Measurements from ENCODE around the gene TENM3. TPM values are rescaled to one million over a fixed set of nuclear protein-coding genes. Genes with fewer than 3 reads are reported as not detected.
A peak's percentile ranks its signal among the peaks of the same experiment; 100 is the strongest.

TENM3 gene
- total and polyA plus RNA-seq, 2 experiments from 2014 or later: 16.1 to 70.9 TPM

GRCh38 chr4:182470215-182470614 is 227.0 kb downstream of the TENM3 start:
- no peaks in the 10 kb centered on the region for H3K4me1 ChIP-seq (ENCODE audit: insufficient read depth)
- DNase-seq (ENCODE audit: low spot score): no peak
- H2AFZ ChIP-seq: no peak overlapping the region
- H4K20me1 ChIP-seq (ENCODE audit: insufficient read depth, poor library complexity, severe bottlenecking): no peaks in the 10 kb centered on the region
- no peaks in the 10 kb centered on the region for H3K36me3 ChIP-seq (replicated peaks; ENCODE audit: insufficient read depth, low read depth)
- H3K9me2 ChIP-seq (replicated peaks; ENCODE audit: insufficient read depth): no peaks in the 10 kb centered on the region
- peak overlapping the region; percentile 64 for H3K4me2 ChIP-seq
- peaks cover 45% of the 10 kb centered on the region for H3K79me2 ChIP-seq
- no peaks in the 10 kb centered on the region for H3K9me3 ChIP-seq (ENCODE audit: low read depth)
- no peak for TF ChIP-seq EZH2 (IDR thresholded peaks at IDR 0.05; ENCODE audit: borderline replicate concordance)
- TF ChIP-seq CTCF (IDR thresholded peaks at IDR 0.05; ENCODE audit: poor library complexity): no peak
- TF ChIP-seq EZH2phosphoT487 (IDR thresholded peaks at IDR 0.05; ENCODE audit: low read depth, severe bottlenecking, unreplicated experiment): no peak
- 70% methylated on average over 2 of the region's 2 CpGs for WGBS (ENCODE audit: low lambda C conversion rate, missing lambda C conversion rate)
- peak overlapping the region; percentile 28 for H3K27ac ChIP-seq
- H3K4me3 ChIP-seq: no peak overlapping the region
- no peaks in the 10 kb centered on the region for H3K27me3 ChIP-seq

DNA sequence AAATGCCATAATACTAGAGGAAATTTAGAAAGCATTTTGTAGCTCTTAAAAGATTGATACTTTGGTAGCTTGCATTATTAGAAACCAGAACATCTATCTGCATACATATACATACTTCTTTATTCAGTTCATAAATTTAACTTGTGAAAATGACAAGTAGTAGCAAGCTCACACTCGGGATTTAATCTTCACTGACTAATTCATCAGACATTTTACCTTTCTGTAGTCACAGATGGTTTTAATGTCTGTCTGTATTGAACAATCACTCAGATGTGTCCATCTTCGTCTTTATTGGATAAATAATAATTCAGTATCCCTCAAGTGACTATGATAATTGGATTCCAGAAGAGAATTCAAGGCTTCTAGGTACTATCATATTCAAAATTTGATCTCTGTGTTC is 232.3 kb downstream of the TENM3 start:
- H3K27me3 ChIP-seq: no peaks in the 10 kb centered on the region
- TF ChIP-seq EZH2phosphoT487 (IDR thresholded peaks at IDR 0.05; ENCODE audit: low read depth, severe bottlenecking, unreplicated experiment) (no peak), EZH2 (IDR thresholded peaks at IDR 0.05; ENCODE audit: borderline replicate concordance) (no peak), CTCF (IDR thresholded peaks at IDR 0.05; ENCODE audit: poor library complexity) (no peak)
- DNase-seq (ENCODE audit: low spot score): no peak
- H3K9me2 ChIP-seq (replicated peaks; ENCODE audit: insufficient read depth): no peaks in the 10 kb centered on the region
- peaks cover 39% of the 10 kb centered on the region for H3K79me2 ChIP-seq
- 80% methylated on average over 2 of the region's 2 CpGs for WGBS (ENCODE audit: low lambda C conversion rate, missing lambda C conversion rate)
- H3K4me2 ChIP-seq: no peak overlapping the region
- no peak overlapping the region for H2AFZ ChIP-seq
- no peak overlapping the region for H3K4me3 ChIP-seq
- no peaks in the 10 kb centered on the region for H3K4me1 ChIP-seq (ENCODE audit: insufficient read depth)
- H3K27ac ChIP-seq: no peak overlapping the region
- H3K36me3 ChIP-seq (replicated peaks; ENCODE audit: insufficient read depth, low read depth): no peaks in the 10 kb centered on the region
- H4K20me1 ChIP-seq (ENCODE audit: insufficient read depth, poor library complexity, severe bottlenecking): no peaks in the 10 kb centered on the region
- no peaks in the 10 kb centered on the region for H3K9me3 ChIP-seq (ENCODE audit: low read depth)

DNA sequence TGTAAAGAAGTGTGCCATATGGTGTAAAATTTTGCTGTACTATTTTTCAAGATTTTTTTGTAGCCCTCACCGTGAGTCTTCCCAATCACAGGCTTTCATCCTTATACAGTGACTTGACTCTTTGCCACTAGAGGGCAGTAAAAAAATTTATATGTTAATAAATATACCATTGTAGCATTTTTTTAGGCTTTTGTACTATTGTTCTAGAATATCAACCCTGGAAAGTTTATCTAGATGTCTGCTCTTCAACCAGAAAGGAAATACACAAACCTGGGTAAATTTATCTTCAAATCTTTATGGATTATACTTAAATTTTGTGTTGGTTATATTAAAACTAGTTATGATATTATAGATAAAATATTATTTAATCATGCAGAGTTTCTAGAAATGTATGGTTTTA is 235.3 kb downstream of the TENM3 start:
- Histone ChIP-seq H3K4me3 (no peak overlapping the region), H3K9me3 (ENCODE audit: low read depth) (no peaks in the 10 kb centered on the region), H3K27ac (no peak overlapping the region), H2AFZ (no peak overlapping the region), H3K4me1 (ENCODE audit: insufficient read depth) (no peaks in the 10 kb centered on the region), H4K20me1 (ENCODE audit: insufficient read depth, poor library complexity, severe bottlenecking) (no peaks in the 10 kb centered on the region), H3K79me2 (peaks cover 32% of the 10 kb centered on the region), H3K36me3 (replicated peaks; ENCODE audit: insufficient read depth, low read depth) (no peaks in the 10 kb centered on the region), H3K4me2 (no peak overlapping the region), H3K27me3 (no peaks in the 10 kb centered on the region), H3K9me2 (replicated peaks; ENCODE audit: insufficient read depth) (no peaks in the 10 kb centered on the region)
- DNase-seq (ENCODE audit: low spot score): peak; percentile 70
- TF ChIP-seq CTCF (IDR thresholded peaks at IDR 0.05; ENCODE audit: poor library complexity): peak; percentile 85
- TF ChIP-seq EZH2 (IDR thresholded peaks at IDR 0.05; ENCODE audit: borderline replicate concordance): no peak
- 7% methylated on average over 1 of the region's 1 CpG for WGBS (ENCODE audit: low lambda C conversion rate, missing lambda C conversion rate)

DNA sequence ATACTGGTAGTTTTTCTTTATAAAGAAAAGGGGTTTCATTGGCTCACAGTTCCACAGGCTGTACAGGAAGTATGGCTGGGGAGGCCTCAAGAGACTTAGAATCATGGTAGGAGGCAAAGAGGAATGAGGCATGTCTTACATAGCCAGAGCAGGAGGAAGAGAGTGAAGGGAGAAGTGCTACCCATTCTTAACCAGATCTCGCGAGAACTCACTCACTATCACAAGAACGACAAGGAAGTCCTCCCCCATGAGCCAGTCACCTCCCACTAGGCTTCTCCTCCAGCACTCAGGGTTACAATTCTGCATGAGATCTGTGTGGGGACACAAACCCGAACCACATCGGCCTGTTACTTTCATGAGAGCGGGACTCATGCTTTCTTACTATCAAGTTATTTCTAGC is 240.5 kb downstream of the TENM3 start:
- H3K36me3 ChIP-seq (replicated peaks; ENCODE audit: insufficient read depth, low read depth): no peaks in the 10 kb centered on the region

More for the DNA sequence above, 240.5 kb downstream of the TENM3 start:
- TF ChIP-seq CTCF (IDR thresholded peaks at IDR 0.05; ENCODE audit: poor library complexity): no peak
- TF ChIP-seq EZH2 (IDR thresholded peaks at IDR 0.05; ENCODE audit: borderline replicate concordance): no peak
- TF ChIP-seq EZH2phosphoT487 (IDR thresholded peaks at IDR 0.05; ENCODE audit: low read depth, severe bottlenecking, unreplicated experiment): no peak
- Histone ChIP-seq H3K4me1 (ENCODE audit: insufficient read depth) (no peaks in the 10 kb centered on the region), H3K27me3 (no peaks in the 10 kb centered on the region), H3K27ac (no peak overlapping the region), H3K79me2 (peaks cover 36% of the 10 kb centered on the region), H2AFZ (no peak overlapping the region), H3K9me3 (ENCODE audit: low read depth) (no peaks in the 10 kb centered on the region), H3K4me2 (no peak overlapping the region), H3K4me3 (no peak overlapping the region), H3K9me2 (replicated peaks; ENCODE audit: insufficient read depth) (no peaks in the 10 kb centered on the region), H4K20me1 (ENCODE audit: insufficient read depth, poor library complexity, severe bottlenecking) (no peaks in the 10 kb centered on the region)
- no peak for DNase-seq (ENCODE audit: low spot score)
- WGBS (ENCODE audit: low lambda C conversion rate, missing lambda C conversion rate): 98% methylated on average over 6 of the region's 6 CpGs

All from hepatocyte (in vitro differentiated cells).